ENCODE results near the gene SLC66A2.

Gene SLC66A2

DNA sequence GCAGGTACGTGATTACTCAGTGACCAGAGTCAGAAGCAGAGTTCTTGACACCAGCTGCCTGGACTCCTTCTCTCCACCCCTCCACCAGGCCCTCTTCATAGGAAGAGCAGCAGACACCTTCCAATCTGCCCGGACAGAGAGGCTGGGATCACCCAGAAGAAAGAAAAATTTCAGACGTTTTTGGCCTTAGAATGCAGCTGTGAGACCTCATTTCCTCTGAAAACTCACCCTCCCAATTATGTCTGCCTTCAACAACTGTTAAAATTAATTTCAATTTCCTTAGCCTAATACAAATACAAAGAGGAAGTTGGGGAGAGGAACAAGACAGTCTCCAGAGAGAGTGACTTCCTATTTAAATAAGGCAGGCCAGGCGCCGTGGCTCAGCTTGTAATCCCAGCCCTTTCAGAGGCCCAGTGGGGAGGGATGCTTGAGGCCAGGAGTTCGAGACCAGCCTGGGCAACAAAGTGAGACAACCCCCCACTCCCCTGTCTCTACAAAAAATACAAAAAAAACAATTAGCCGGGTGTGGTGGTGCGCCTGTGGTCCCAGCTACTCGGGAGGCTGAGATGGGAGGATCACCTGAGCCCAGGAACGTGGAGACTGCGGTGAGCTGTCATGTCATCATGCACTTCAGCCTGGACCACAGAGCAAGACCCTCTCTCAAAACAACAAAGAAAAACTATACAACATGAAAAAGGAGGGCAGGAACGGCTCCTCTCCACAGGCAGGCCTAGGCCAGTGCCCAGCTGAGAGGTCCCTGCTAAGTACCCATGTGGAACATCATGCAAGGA is 1.6 kb downstream of the SLC66A2 start:
- no peak for DNase-seq (ENCODE audit: low spot score)

DNA sequence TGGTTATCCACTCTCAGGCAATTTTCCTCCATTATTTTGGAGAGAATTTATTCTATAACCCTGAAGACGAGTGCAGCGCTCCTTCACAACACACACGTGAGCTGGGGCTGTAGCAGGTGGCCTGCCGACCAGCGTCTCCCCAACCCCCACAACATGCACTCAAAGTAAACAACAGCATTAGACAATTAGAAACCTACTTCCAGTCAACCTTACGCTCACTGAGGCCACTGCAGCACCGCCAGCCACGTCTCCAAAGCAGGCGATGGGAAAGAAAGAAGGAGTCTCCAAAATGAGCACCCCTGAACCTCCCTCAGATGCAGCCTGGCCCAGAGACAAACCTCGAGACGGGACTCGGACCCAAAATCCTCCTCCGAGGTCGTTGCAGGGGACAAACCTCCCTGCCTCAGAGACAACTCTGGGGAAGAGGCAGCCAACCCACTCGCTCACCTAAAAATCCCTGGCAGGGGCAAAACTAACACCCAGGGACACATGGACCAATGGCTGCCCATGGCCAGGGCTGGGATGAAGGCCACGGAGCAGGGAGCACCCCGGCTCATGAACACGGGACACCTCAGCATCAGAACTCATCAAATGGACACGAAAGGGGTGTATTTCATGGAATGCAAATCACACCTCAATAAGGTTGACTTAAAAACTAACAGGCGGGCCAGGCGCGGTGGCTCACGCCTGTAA is 2.6 kb downstream of the SLC66A2 start:
- DNase-seq (ENCODE audit: low spot score) = no peak

DNA sequence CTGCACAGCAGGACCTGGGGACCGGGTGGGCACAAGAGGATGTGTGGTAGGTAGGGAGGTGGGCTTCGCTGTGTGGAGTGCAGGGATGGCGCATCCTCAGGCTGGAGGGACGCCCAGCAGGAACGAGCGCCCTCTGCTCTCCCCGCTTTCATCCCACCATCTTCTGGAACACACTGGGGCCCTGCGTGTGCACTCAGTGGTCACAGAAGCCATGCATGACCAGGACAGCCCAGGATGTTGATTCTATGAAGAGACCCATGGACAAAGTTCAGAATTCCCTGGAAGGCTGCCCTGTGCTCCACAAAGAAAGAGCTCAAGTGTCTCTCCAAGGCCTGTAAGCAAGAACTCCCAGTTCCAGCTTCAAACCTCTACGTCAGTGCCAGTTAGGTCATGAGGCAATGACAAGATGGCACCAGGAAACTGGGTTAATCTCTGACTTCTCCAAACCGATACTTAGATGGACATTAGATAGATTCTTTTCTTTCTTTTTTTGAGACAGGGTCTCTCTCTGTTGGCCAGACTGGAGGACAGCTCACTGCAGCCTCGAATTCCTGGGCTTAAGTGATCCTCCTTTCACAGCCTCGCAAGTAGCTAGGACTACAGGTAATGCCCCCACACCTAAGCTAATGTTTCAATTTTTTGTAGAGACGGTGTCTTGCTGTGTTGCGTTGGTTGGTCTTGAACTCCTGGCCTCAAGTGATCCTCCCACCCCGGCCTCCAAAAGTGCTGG is 3.4 kb downstream of the SLC66A2 start:
- no peak for DNase-seq (ENCODE audit: low spot score)

DNA sequence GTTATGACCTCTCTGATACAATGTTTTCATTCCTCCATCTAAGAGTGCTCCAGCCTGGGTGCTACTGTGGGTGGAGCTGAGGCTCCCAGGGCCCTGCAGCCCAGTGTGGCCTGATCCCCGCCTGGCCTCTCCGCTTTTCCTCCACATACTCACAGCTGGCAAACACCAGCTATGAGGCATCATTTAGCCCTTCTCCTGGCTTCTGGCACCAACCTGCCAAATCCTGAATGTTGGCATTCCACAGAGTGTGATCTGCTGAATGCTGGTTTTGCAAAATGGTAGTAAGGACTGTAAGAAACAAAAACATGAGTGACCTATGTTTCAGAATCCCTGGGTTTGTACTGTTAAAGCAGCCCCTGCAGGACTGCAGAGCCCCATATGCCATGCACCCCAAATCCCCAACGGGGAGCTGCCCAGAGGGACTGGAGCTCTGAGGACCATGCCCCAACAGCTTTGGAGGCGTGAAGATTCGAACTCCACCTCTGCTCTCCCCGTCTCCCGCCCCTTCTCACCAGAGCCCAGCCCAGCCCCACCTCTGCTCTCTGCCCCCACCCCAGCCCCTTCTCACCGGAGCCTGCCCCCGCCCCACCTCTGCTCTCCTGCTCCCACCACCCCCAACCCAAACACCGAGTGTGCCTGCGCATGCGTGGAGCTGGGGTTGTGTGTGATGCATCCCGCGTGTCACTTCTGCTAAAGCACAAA is 4.2 kb downstream of the SLC66A2 start:
- no peak for DNase-seq (ENCODE audit: low spot score)

DNA sequence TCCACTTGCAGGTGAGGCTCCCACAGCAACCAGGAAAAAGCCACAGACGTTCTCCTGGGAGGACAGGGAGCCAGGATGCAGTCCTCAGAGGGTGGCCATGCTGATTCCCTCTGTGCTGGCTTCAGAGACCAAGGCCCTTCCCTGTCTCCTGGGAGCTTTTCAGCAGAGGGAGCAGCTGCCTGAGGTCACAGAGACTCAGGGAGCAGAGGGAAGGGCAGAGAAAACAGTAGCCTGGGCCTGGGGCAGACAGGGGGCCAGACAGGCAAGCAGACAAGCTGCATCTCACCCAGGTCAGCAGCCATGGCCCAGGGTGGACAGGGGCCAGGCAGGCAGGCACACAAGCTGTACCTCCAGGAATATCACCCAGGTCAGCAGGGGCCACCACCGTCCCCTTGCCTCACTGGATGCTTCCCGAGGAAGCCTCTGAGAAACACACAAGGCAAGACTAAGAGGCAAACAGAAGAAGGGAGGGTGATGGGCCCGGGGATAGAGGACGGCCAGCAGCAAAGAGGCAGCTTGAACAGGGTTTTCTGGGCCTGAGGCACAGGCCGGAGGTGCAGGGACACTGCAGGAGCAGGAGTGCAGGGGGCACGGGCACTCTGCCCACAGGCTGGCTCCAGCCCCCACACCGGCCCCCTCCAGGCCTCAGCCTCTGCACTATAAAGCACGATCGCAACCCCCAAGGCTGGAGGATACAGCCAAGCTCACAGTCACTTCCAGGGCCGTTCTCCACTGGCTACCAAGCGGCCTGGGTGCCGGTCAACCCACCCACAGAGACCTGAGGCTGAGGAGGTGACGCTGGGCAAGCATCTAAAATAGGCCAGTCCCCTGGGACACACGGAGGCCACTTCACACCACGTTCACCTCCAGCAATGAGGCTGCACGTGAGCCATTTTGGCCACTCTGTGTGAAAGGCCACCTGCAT is 6.1 kb downstream of the SLC66A2 start:
- no peak for DNase-seq (ENCODE audit: low spot score)

DNA sequence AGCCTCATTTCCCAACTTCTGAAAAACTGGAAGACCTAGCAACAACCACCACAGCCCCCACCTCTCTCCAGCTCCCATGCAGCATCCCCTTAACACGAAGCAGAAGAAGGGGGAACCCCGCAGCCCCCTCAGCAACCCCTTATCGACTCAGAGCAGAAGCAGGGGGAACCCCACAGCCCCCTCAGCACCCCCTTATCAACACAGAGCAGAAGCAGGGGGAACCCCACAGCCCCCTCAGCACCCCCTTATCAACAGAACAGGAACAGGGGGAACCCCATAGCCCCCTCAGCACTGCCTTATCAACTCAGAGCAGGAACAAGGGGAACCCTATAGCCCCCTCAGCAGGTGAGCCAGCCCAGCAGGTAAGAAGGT is 6.7 kb downstream of the SLC66A2 start:
- no peak for DNase-seq (ENCODE audit: low spot score)

DNA sequence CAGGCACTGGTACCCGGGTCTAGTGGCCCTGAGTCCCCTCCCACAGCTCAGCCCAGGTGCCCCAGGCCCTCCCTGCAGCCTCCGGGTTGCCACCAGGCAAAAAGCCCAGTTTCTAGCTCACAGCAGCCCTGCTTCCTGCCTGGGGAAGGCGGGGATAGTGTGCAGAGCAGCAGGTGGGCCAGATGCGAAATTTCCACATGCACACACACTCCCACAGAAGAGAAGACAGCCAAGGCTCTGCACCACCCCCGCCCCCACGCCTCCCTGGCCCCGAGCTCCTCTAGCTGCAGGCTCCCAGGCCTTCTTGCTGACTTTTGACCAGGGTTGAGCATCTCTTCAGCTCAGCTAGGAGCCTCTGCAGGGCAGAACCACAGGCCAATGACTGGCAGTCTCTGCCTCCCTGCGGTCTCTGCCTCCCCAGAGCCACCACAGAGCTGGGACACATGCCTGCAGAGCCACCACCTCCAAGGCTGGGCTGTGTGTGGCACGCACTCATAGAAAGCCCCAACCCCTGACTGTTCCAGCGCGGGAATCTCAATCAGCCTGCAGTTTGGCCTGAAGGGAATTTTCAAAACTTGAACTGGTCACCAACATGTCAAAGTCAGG is 7.2 kb downstream of the SLC66A2 start:
- DNase-seq (ENCODE audit: low spot score) = no peak

DNA sequence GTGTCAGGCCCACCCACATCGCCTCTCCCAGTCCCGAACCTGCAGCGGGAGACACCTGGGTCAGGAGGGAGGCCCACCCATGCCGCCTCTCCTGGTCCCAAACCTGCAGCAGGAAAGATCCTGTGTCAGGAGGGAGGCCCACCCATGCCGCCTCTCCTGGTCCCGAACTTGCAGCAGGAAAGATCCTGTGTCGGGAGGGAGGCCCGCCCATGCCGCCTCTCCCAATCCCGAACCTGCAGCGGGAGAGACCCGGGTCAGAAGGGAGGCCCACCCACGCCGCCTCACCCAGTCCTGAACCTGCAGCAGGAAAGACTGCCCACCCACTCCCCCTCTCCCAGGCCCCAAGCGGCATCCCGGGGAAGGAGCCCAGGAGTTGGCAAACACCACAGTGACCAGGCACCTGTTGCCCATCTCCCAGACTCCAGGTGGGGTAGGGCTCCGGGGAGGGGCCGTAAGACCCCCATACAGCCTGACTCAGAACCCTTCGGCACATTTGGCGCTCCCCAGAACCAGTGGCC is 7.8 kb downstream of the SLC66A2 start:
- DNase-seq (ENCODE audit: low spot score) = no peak

DNA sequence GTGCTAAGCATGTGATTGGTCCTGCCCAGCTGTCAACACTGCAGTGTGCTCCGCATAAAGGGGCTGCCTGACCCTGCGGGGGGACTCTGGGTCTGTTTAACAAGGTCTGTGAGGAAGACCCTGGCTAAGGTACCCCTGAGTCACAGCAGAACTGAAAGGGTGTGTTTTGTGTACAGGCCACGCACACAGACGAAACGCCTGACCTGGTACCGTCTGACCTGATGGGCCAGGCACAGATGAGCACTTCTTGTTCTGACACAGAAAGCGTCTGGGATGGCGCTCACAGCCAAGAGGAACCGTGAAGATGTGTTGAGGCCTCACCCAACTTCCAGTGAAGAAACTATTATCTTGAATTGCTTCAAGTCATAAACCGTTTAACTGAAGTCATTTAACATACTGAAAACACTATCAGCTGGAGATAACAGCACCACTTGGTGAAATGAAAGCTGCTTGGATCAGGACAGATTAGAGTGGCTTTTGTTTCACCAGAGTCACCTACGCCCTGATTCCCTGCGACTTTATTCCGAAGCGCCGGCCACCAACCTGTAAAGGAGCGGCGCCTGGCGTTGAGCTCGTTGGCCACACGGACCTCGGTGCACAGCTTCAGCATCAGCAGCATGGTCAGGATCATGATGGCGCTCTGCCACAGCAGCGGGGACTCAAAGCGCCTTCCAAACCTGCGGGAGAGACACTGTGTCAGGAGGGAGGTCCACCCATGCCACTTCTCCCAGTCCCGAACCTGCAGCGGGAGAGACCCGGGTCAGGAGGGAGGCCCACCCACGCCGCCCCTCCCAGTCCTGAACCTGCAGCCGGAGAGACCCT is 8.5 kb downstream of the SLC66A2 start:
- no peak for DNase-seq (ENCODE audit: low spot score)

DNA sequence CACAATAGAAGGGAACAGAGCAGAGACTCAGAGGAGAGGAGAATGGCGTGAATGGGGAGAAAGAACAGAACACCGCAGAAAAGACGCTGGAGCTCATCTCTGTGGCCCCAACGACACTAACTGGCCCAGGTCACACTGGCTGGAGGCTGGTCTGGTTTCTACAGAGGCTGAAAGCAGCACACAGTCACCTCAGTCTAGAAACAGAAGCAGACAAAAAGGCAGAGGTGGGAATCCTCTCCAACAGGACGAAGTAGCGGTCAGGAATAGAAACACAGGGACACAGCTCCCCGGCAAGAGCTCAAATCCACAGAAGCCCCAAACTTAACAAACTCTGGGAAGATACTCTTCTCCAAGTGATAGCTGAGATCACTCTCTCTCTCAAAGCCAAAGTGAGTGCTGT is 9.2 kb downstream of the SLC66A2 start:
- DNase-seq (ENCODE audit: low spot score) = no peak

DNA sequence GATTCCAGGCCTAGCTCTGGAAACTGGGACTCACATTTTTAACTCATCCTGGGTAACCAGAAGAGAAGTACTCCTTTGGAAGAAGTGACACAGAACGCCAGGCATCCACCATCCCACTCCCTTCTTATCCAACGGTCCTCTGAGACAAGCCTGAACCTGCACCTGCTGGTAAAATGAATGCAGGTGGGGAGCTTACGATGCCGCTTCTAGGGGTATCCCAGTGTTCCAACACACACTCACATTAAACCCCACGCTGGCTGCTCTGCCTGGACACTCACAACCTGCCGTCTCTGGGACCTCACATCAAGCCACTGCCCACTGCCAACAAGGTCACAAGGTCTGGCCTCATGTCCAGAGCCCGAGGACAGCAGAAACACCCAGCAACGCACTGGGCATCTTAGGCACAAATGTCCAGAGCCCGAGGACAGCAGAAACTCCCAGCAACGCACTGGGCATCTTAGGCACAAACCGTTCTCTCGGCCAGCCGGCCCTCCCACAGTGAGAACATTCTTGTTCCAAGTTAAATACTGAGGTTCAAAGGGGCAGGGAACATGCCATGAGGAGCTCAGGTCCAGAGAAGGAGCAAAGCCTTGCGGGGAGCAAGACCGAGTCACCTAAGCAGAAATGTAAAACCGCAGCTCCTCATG is 9.9 kb downstream of the SLC66A2 start:
- DNase-seq (ENCODE audit: low spot score) = no peak

DNA sequence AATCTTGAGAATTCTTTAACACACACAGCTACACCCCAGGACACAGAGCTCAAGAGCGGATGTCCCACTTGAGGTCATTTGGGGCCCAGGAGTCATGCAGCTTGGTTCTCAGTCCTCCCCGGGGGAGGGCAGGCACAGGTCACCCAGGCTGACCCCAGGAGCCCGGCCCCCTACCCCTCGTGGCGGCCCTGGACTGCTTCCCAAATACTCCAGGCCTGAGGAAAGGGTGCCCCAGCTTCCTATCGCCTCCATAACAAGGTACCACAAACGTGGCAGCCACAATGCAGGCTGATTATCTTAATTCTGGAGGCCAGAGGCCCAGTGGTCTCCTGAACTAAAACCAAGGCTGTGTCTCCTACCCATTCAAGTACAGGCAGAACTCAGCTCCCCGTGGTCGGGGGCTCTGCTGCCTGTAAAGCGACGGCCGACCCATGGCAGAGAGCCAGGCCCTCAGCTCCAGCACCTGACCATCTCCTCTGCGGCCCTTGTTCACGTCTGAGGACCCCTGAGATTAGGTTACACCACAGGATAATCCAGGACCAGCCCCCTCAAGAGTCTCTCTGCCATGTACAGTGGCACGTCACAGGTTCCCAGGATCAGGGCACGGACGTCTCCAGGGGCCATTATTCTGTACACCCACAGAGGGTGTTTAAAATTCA is 10.5 kb downstream of the SLC66A2 start:
- DNase-seq (ENCODE audit: low spot score) = no peak

DNA sequence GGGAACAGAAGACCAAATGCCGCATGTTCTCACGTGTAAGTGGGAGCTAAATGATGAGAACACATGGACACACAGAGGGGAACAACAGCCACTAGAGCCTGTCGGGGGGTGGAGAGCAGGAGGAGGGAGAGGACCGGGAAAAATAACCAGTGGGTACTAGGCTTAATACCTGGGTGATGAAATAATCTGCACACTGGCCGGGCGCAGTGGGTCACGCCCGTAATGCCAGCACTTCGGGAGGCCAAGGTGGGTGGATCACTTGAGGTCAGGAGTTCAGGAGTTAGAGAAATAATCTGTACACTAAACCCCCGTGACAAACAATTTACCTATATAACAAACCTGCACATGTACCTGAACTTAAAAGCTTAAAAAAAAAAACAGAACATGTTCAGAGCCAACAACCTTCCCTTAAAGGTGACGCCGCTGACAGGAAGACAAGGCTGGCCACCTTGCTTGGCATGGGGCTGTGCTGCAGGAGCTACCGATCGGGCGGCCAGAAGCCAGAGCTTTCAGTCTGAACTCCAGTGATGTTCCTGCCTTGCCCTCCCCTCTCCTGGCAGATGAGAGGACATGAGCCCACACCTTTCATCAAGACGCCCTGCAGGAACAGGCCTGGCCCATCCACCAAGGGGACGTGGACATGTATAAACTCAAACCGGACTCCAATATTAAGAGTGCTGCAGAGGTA is 11.2 kb downstream of the SLC66A2 start:
- no peak for DNase-seq (ENCODE audit: low spot score)

DNA sequence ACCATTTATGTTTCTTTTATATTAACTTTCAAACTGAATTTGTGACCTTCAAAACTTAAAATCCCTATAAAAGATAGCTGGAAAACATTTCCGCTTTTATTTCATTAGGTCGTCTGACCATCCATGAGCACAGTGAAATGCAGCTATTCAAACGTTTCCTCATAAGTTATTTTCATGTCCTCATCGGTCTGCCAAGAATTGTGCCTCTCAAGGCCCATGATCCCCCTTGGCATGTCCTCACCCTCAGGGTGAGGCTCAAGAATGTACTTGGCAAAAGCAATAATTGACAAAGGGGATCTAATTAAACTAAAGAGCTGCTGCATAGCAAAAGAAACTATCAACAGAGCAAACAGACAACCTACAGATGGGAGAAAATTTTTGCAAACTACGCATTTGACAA is 12.4 kb downstream of the SLC66A2 start:
- DNase-seq (ENCODE audit: low spot score) = no peak

DNA sequence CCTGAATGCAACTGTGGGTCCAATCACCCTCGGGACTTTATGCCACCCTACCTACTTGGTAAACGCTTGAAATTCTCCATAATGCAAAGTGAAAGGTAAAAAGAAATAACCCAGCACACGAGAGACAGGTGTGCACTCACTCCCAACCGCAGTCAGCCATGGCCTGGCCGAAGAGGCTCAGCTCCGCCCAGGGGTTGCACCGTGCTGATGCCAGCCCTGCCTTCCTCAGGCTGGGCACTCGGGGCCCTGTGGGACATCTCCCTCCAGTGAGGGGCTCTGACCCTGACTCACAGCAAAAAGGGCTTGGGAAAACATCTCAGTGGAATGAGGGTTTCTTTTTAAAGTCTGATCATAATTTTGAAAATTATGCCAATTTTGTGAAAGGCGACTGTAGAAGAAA is 13.3 kb downstream of the SLC66A2 start:
- DNase-seq (ENCODE audit: low spot score) = no peak

DNA sequence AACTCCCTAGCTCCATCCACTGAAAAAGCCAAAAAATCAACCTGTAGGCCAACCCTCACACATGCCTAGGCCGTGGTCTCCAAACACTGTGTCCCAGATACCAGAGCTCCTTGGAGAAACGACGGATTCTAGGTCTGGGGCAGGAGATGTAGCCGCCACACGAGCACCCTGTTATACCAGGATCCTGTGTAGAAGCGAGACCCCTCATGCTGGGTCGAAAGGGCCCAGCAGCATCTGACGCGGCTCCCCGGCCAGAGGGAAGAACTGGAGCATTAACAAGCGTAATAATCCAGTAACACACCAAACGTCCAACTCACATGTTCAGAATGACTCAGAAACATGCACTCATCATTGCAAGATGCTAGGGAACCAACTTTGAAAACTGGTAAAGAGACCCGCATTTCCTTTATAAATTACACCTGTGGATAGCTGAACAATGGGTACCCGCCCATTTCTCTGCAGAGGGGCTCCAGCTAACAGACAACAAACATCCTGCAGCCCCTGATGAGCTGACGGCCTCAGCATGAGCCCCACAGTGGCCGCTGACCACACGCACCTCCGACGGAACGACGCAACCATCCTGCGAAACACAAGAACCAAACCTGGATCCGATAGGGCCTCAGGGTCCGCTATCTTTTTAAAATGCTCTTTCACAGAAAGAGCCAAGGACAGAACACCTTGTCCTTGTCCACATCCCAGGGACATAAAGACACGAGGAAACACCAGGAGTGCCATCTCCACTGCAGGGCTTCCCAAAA is 14.2 kb downstream of the SLC66A2 start:
- no peak for DNase-seq (ENCODE audit: low spot score)

DNA sequence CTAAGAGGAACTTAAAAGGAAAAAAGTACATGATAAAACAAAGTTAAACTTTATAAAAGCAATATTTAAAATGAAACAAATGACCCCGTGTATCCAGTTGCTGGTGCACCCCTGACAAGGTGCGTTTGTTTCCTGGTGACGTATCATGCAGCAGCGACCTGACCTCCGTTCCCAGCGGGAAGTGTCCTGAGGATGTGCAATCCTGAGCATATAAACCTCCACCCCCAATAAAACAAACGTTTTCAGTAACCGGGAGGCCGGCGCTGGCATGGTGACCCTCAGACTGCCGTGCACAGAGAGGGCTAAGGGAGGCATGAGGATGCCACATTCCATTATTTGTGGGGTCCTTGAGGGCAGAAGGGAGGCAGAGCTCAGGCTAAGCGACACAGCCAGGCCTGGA is 14.8 kb downstream of the SLC66A2 start:
- DNase-seq (ENCODE audit: low spot score) = no peak

Measured in CD4-positive, alpha-beta T cell treated with Interleukin-2 at 100 ng/mL for 4 hours (primary cell).